Calu3 (cell line): ENCODE results near the gene RFXANK. TPM values are rescaled to one million over a fixed set of nuclear protein-coding genes. Genes with fewer than 3 reads are reported as not detected.
A peak's percentile ranks its signal among the peaks of the same experiment; 100 is the strongest.

ENCODE experiments used
- BruUV-seq: library from RNA; stranded (reverse); fragments of 400-500 nt; replicated peaks from 2 replicates; lab custom pipeline; 2021; lab: Mats Ljungman, UMichigan
- CTCF ChIA-PET: fragments of 300-600 bp; sonication (Branson Sonifier 250); formaldehyde crosslinking; loops from one replicate; lab custom pipeline; 2022; ENCODE audit warnings: antibody characterized with exemption; lab: Charles Lee
- DNase-seq: peaks from one replicate; pipeline ENCODE4 v3.0.0; 2022
- H3K27ac Mint-ChIP-seq: one replicate; pipeline ENCODE4 v1.8.0; 2022; ENCODE audit warnings: mixed read lengths; ENCODE audit not compliant: unreplicated experiment
- H3K27me3 Mint-ChIP-seq: one replicate; pipeline ENCODE4 v1.8.0; 2022; ENCODE audit warnings: mixed read lengths; ENCODE audit not compliant: unreplicated experiment
- H3K36me3 Mint-ChIP-seq: one replicate; pipeline ENCODE4 v1.8.0; 2022; ENCODE audit warnings: mild to moderate bottlenecking, moderate library complexity, mixed read lengths; ENCODE audit not compliant: insufficient read depth, unreplicated experiment
- H3K4me1 Mint-ChIP-seq: one replicate; pipeline ENCODE4 v1.8.0; 2022; ENCODE audit warnings: mild to moderate bottlenecking, low read depth, mixed read lengths; ENCODE audit not compliant: unreplicated experiment
- H3K4me3 Mint-ChIP-seq: one replicate; pipeline ENCODE4 v1.8.0; 2022; ENCODE audit warnings: mild to moderate bottlenecking, low read depth, moderate library complexity, mixed read lengths; ENCODE audit not compliant: unreplicated experiment
- H3K9me3 Mint-ChIP-seq: one replicate; pipeline ENCODE4 v1.8.0; 2022; ENCODE audit warnings: low read depth, mixed read lengths; ENCODE audit not compliant: unreplicated experiment
- intact Hi-C: fragments of 100-400 bp; cut with micrococcal nuclease; formaldehyde crosslinking; loops from one replicate; pipeline ENCODE4 v1.10.0; 2022; ENCODE audit not compliant: unreplicated experiment
- total RNA-seq: library from RNA; stranded (reverse); gene quantifications from 2 replicates; pipeline ENCODE4 v1.2.3, GENCODE V29; 2022
- TF ChIP-seq, protein P1 (sequence below): fragments of 200-600 bp; IDR thresholded peaks from one replicate; pipeline ENCODE4 v1.8.0; 2022; ENCODE audit warnings: antibody characterized with exemption; ENCODE audit not compliant: unreplicated experiment

The RFXANK gene
- total RNA-seq, 1 experiment from 2014 or later = 63.2 TPM

DNA sequence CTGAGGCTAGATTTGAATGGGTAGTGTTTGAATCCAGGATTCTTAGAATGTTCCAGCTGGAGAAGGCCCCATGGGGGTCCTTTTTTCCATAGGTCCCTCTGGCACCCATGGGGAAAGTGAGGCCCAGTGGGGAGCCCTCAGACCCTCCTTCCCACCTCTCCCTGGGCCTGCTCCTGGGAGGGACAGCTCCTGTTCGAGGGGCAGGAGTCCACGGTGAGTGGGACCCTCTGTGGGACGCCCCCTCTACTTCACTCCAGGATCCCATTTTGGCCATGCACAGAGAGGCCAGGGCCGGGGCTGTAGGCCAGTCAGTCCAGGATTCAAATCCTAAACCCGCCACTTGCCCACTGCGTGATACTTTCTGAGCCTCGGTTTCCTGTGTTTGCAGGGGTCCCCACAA, 29.6 kb upstream of the RFXANK start:
- DNase-seq = no peak
- H3K36me3 Mint-ChIP-seq = peaks cover 5% of the 10 kb centered on the region
- no peaks in the 10 kb centered on the region for H3K27me3 Mint-ChIP-seq
- no peaks in the 10 kb centered on the region for H3K4me1 Mint-ChIP-seq
- no peak overlapping the region for H3K27ac Mint-ChIP-seq
- intact Hi-C loops = no loop called here
- H3K4me3 Mint-ChIP-seq = no peak overlapping the region
- H3K9me3 Mint-ChIP-seq = no peaks in the 10 kb centered on the region
- TF ChIP-seq, protein P1, sequence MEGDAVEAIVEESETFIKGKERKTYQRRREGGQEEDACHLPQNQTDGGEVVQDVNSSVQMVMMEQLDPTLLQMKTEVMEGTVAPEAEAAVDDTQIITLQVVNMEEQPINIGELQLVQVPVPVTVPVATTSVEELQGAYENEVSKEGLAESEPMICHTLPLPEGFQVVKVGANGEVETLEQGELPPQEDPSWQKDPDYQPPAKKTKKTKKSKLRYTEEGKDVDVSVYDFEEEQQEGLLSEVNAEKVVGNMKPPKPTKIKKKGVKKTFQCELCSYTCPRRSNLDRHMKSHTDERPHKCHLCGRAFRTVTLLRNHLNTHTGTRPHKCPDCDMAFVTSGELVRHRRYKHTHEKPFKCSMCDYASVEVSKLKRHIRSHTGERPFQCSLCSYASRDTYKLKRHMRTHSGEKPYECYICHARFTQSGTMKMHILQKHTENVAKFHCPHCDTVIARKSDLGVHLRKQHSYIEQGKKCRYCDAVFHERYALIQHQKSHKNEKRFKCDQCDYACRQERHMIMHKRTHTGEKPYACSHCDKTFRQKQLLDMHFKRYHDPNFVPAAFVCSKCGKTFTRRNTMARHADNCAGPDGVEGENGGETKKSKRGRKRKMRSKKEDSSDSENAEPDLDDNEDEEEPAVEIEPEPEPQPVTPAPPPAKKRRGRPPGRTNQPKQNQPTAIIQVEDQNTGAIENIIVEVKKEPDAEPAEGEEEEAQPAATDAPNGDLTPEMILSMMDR = no peak
- CTCF ChIA-PET = no interaction called here
- no TSS peak for BruUV-seq

DNA sequence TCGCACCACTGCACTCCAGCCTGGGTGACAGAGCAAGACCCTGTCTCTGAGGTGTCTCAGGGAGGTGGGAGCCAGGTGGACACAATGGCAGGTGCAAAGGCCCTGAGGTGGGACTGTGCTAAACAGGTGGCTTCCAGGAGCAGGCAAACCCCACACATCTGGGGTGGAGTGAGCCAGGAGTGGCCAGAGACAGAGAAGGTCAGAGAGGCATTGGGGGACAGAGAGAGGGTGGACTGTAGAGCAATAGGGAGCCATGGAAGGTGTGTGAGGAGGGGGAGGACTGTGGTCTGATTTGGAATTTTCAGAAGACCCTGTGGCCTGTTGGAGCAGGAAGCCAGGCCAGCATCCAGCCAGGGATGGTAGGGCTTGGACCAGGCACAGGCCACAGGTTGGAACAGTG, 26.7 kb upstream of the RFXANK start:
- Mint-ChIP-seq H3K27ac (no peak overlapping the region), H3K36me3 (peaks cover 10% of the 10 kb centered on the region), H3K4me3 (no peak overlapping the region), H3K27me3 (no peaks in the 10 kb centered on the region), H3K4me1 (no peaks in the 10 kb centered on the region), H3K9me3 (no peaks in the 10 kb centered on the region)
- BruUV-seq = no TSS peak
- DNase-seq = no peak
- TF ChIP-seq, protein P1 = no peak
- intact Hi-C loops = no loop called here
- CTCF ChIA-PET = no interaction called here

DNA sequence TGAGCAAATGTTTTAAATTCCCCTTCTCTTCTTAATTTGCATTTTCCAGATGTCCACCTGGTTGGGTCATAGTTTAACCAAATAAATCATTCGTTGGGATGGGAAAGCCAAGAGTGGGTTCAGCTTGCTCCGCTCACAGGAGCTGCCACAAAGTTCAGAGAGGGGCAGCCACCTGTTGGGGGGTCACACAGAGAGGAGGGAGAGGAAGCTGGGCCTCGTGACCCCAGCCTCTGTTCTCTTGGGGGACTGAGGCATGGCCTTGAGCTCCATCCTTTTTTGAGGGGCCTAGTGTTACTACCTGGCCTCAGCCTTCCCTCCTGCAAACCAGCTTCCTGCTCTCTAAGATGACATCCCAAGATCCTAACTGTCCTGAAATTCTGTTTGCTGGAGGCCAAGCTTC, 24.4 kb upstream of the RFXANK start:
- intact Hi-C loops = no loop called here
- peaks cover 23% of the 10 kb centered on the region for H3K36me3 Mint-ChIP-seq
- TF ChIP-seq, protein P1 = no peak
- no peaks in the 10 kb centered on the region for H3K9me3 Mint-ChIP-seq
- no peaks in the 10 kb centered on the region for H3K27me3 Mint-ChIP-seq
- no peak overlapping the region for H3K4me3 Mint-ChIP-seq
- H3K4me1 Mint-ChIP-seq = no peaks in the 10 kb centered on the region
- no peak overlapping the region for H3K27ac Mint-ChIP-seq
- no TSS peak for BruUV-seq
- DNase-seq = no peak
- CTCF ChIA-PET = no interaction called here

DNA sequence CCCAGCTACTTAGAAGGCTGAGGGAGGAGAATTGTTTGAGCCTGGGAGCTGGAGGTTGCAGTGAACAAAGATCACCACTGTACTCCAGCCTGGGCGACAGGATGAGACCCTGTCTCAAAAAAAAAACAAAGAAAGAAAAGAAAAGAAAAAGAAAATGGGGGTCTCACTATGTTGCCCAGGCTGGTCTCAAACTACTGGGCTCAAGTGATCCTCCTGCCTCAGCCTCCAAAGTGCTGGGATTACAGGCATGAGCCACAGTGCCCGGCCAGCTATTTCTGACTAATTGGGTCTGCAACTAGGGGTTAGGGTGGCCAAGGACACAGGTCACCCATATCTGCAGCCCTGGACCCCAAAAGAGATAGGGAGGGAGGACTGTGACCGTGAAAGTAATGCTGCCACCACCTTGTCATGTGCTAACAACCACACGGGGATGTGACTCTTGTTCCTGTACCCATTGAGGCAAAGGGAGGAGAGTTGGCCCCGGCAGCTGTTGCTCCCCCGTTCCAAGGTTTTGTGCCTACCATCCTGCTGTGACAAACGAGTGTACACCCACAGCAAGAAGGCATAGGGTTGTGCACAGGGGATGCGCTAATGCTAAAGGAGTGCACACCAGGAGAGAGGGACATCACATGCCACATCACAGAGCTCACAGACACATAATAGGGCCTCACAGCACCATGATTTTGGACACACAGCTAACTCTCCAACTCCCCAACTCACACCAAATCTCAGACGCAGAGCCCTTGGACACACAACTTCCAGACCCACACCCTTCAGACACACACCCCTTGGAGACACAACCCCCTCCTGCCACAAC, 22.6 kb upstream of the RFXANK start:
- intact Hi-C loops = no loop called here
- no peaks in the 10 kb centered on the region for H3K27me3 Mint-ChIP-seq
- no TSS peak for BruUV-seq

More for the DNA sequence above, 22.6 kb upstream of the RFXANK start:
- H3K36me3 Mint-ChIP-seq = peaks cover 18% of the 10 kb centered on the region
- H3K4me1 Mint-ChIP-seq = no peaks in the 10 kb centered on the region
- peak overlapping the region; percentile 61 for H3K4me3 Mint-ChIP-seq
- no peak for DNase-seq
- TF ChIP-seq, protein P1 = no peak
- no peak overlapping the region for H3K27ac Mint-ChIP-seq
- no peaks in the 10 kb centered on the region for H3K9me3 Mint-ChIP-seq
- CTCF ChIA-PET = interaction anchor here (1.0 kb wide), 1 partner anchor 33 kb away, joined by 3 read pairs; the partner anchor contains the start of gene NR2C2AP
